GM23338 (cell line): ENCODE results near the gene FGFR3. TPM values are rescaled to one million over a fixed set of nuclear protein-coding genes. Genes with fewer than 3 reads are reported as not detected.

ENCODE experiments used
- ATAC-seq: fragments of 200-7000 bp; cut with Tn5 transposase; 3 replicates; pipeline ENCODE4 v1.9.1; 2020
- DNase-seq: peaks from one replicate; pipeline ENCODE4 v3.0.0-alpha.2; 2015; ENCODE audit warnings: low spot score
- H2AFZ ChIP-seq: fragments of 200-600 bp; sonication (generic); 2 replicates; pipeline ENCODE4 v1.8.0; 2016; ENCODE audit warnings: antibody characterized with exemption, mild to moderate bottlenecking, moderate library complexity
- H3F3A ChIP-seq: fragments of 200-600 bp; sonication (generic); replicated peaks from 2 replicates; pipeline ENCODE4 v1.8.0; 2017; ENCODE audit warnings: antibody characterized with exemption, mixed run types, low read depth
- H3K27ac ChIP-seq: fragments of 200-600 bp; sonication (generic); 2 replicates; pipeline ENCODE4 v1.6.1; 2016; ENCODE audit warnings: low read depth
- H3K27me3 ChIP-seq: fragments of 200-600 bp; sonication (generic); 2 replicates; pipeline ENCODE4 v1.8.0; 2016; ENCODE audit warnings: mild to moderate bottlenecking, mixed run types, moderate library complexity; ENCODE audit not compliant: insufficient read depth
- H3K36me3 ChIP-seq: fragments of 200-600 bp; sonication (generic); 2 replicates; pipeline ENCODE4 v1.8.0; 2016; ENCODE audit warnings: mild to moderate bottlenecking; ENCODE audit not compliant: insufficient read depth
- H3K4me1 ChIP-seq: fragments of 200-600 bp; sonication (generic); 2 replicates; pipeline ENCODE4 v1.8.0; 2016; ENCODE audit warnings: mild to moderate bottlenecking, moderate library complexity; ENCODE audit not compliant: insufficient read depth
- H3K4me2 ChIP-seq: fragments of 200-600 bp; sonication (generic); 2 replicates; pipeline ENCODE4 v1.7.1; 2017; ENCODE audit warnings: mixed run types
- H3K4me3 ChIP-seq: fragments of 200-600 bp; sonication (generic); 2 replicates; pipeline ENCODE4 v1.6.1; 2016; ENCODE audit warnings: mixed run types
- H3K79me2 ChIP-seq: fragments of 200-600 bp; sonication (generic); replicated peaks from 2 replicates; pipeline ENCODE4 v1.8.0; 2017; ENCODE audit warnings: mild to moderate bottlenecking; ENCODE audit not compliant: insufficient read depth
- H3K9me2 ChIP-seq: fragments of 200-600 bp; sonication (generic); 2 replicates; pipeline ENCODE4 v1.8.0; 2017; ENCODE audit not compliant: insufficient read depth
- H4K20me1 ChIP-seq: fragments of 200-600 bp; sonication (generic); replicated peaks from 2 replicates; pipeline ENCODE4 v1.8.0; 2017; ENCODE audit warnings: mild to moderate bottlenecking; ENCODE audit not compliant: insufficient read depth
- H3K27ac Mint-ChIP-seq: 2 replicates; pipeline ENCODE4 v1.8.0; 2020; ENCODE audit warnings: inconsistent platforms, mild to moderate bottlenecking, moderate library complexity, mixed read lengths
- H3K27me3 Mint-ChIP-seq: 3 replicates; pipeline ENCODE4 v1.8.0; 2022; ENCODE audit warnings: low read depth, mild to moderate bottlenecking, moderate library complexity, mixed read lengths, inconsistent platforms; ENCODE audit not compliant: insufficient read depth, poor library complexity
- H3K36me3 Mint-ChIP-seq: 3 replicates; pipeline ENCODE4 v1.8.0; 2021; ENCODE audit warnings: low read depth, mild to moderate bottlenecking, inconsistent platforms, moderate library complexity, mixed read lengths
- H3K4me1 Mint-ChIP-seq: 3 replicates; pipeline ENCODE4 v1.8.0; 2020; ENCODE audit warnings: mild to moderate bottlenecking, inconsistent platforms, mixed read lengths
- H3K4me3 Mint-ChIP-seq: 3 replicates; pipeline ENCODE4 v1.8.0; 2021; ENCODE audit warnings: moderate library complexity, mild to moderate bottlenecking, inconsistent platforms, mixed read lengths
- H3K9me3 Mint-ChIP-seq: 3 replicates; pipeline ENCODE4 v1.8.0; 2020; ENCODE audit warnings: moderate library complexity, mild to moderate bottlenecking, inconsistent platforms, mixed read lengths
- CREB1 ChIP-seq: fragments of 250-450 bp; sonication (Bioruptor Pico); IDR thresholded peaks from 2 replicates; pipeline ENCODE4 v1.5.0; 2020; ENCODE audit warnings: low read depth, mild to moderate bottlenecking, moderate library complexity
- EZH2 ChIP-seq: fragments of 200-600 bp; sonication (generic); IDR thresholded peaks from one replicate; pipeline ENCODE4 v1.8.0; 2017; ENCODE audit warnings: antibody characterized with exemption, mild to moderate bottlenecking, low read depth; ENCODE audit not compliant: unreplicated experiment
- EZH2phosphoT487 ChIP-seq: fragments of 200-600 bp; sonication (generic); IDR thresholded peaks from one replicate; pipeline ENCODE4 v1.8.1; 2018; ENCODE audit warnings: antibody characterized with exemption; ENCODE audit not compliant: unreplicated experiment
- NANOG ChIP-seq: IDR thresholded peaks from 2 replicates; pipeline ENCODE4 v1.6.1; 2016; ENCODE audit warnings: antibody characterized with exemption, borderline replicate concordance
- POLR2AphosphoS5 ChIP-seq: IDR thresholded peaks from 2 replicates; pipeline ENCODE4 v1.6.1; 2016; ENCODE audit warnings: antibody characterized with exemption, low read depth
- REST ChIP-seq: IDR thresholded peaks from one replicate; pipeline ENCODE4 v1.6.1; 2018; ENCODE audit warnings: antibody characterized with exemption; ENCODE audit not compliant: unreplicated experiment
- STAT1 ChIP-seq: IDR thresholded peaks from one replicate; pipeline ENCODE4 v1.6.1; 2016; ENCODE audit warnings: antibody characterized with exemption; ENCODE audit not compliant: unreplicated experiment
- polyA plus RNA-seq: library from polyadenylated mRNA; unstranded; fragments of >200 nt; fragmentation: Nextera tagmentation; extraction: Ambion mirVana; gene quantifications from 2 replicates; pipeline ENCODE4 v1.2.1, GENCODE V29; 2016
- total RNA-seq: library from RNA; depleted of rRNA; stranded (reverse); fragments of >200 nt; shearing (Covaris generic); gene quantifications from 2 replicates; pipeline ENCODE4 v1.2.3, GENCODE V29; 2014
- TF ChIP-seq, protein P1 (sequence below): IDR thresholded peaks from 2 replicates; pipeline ENCODE4 v1.6.1; 2016; ENCODE audit warnings: antibody characterized with exemption
- TF ChIP-seq, protein P2 (sequence below): fragments of 250-450 bp; sonication (Bioruptor Pico); IDR thresholded peaks from 2 replicates; pipeline ENCODE4 v1.5.0; 2020; ENCODE audit warnings: mild to moderate bottlenecking, moderate library complexity

The FGFR3 gene
- total and polyA plus RNA-seq, 2 experiments from 2014 or later, result 3.6 to 17.4 TPM

- H3K4me2 ChIP-seq, result no peak overlapping the region
- no peak overlapping the region for H3K4me3 Mint-ChIP-seq
- H3K27ac Mint-ChIP-seq, result no peak overlapping the region
- H3K36me3 Mint-ChIP-seq, result peaks cover 19% of the 10 kb centered on the region; the same call in 2 of the 3 replicates
- TF ChIP-seq REST (no peak), EZH2 (no peak), CREB1 (CRISPR knock-in tag) (no peak)
- TF ChIP-seq, protein P1, sequence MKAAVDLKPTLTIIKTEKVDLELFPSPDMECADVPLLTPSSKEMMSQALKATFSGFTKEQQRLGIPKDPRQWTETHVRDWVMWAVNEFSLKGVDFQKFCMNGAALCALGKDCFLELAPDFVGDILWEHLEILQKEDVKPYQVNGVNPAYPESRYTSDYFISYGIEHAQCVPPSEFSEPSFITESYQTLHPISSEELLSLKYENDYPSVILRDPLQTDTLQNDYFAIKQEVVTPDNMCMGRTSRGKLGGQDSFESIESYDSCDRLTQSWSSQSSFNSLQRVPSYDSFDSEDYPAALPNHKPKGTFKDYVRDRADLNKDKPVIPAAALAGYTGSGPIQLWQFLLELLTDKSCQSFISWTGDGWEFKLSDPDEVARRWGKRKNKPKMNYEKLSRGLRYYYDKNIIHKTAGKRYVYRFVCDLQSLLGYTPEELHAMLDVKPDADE, result no peak
- H3K4me3 ChIP-seq, result no peak overlapping the region
- no peak overlapping the region for H3K27ac ChIP-seq
- H3K9me3 Mint-ChIP-seq, result no peaks in the 10 kb centered on the region; the same call in 2 of the 3 replicates
- H3K27me3 Mint-ChIP-seq, result peaks cover 11% of the 10 kb centered on the region
- H3K79me2 ChIP-seq, result peaks cover 43% of the 10 kb centered on the region
- ATAC-seq, result no peak
- H2AFZ ChIP-seq, result no peak overlapping the region
- 0 out of 2 replicates have a peak, but pooled peaks cover 3% of the 10 kb centered on the region for H3K36me3 ChIP-seq
- H4K20me1 ChIP-seq, result peaks cover 42% of the 10 kb centered on the region
- no peaks in the 10 kb centered on the region for H3K9me2 ChIP-seq
- DNase-seq, result no peak
- no peaks in the 10 kb centered on the region for H3K4me1 ChIP-seq
- H3F3A ChIP-seq, result no peaks in the 10 kb centered on the region
- H3K4me1 Mint-ChIP-seq, result peaks cover 22% of the 10 kb centered on the region
- H3K27me3 ChIP-seq, result peaks cover 7% of the 10 kb centered on the region
Observed at GRCh38 chr4:1850276-1850675, 57.2 kb downstream of the FGFR3 start.

DNA sequence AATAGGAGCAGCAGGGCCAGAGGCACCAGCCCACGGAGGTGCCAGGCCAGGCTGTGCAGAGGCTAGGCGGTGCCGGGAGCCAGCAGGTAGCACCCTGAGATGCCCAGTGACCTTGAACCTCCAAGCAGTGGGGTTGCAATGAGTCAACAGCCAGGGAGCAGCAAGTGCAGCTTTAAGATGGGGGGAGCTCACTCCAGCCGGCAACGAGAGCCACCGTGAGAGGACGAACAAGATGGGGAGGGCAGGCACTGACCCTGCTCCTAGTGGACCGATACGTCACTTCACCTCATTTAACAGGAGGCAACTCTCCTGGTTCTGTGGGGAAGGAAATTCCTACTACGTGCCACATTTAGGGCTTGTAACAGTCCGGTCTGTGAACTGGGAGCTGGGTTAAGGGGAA is 58.1 kb downstream of the FGFR3 start:
- H3K4me1 Mint-ChIP-seq, result peaks cover 22% of the 10 kb centered on the region
- no peak overlapping the region for H2AFZ ChIP-seq
- peaks cover 16% of the 10 kb centered on the region; the same call in 2 of the 3 replicates for H3K36me3 Mint-ChIP-seq
- no peaks in the 10 kb centered on the region; the same call in 2 of the 3 replicates for H3K9me3 Mint-ChIP-seq
- peaks cover 37% of the 10 kb centered on the region for H4K20me1 ChIP-seq
- H3K27ac ChIP-seq, result no peak overlapping the region
- H3K27me3 ChIP-seq, result peaks cover 7% of the 10 kb centered on the region
- H3K27ac Mint-ChIP-seq, result no peak overlapping the region
- H3F3A ChIP-seq, result no peaks in the 10 kb centered on the region
- ATAC-seq (peak; percentile 2; the same call in 1 of the 3 replicates), DNase-seq (no peak)
- no peaks in the 10 kb centered on the region for H3K36me3 ChIP-seq
- no peak overlapping the region for H3K4me2 ChIP-seq
- H3K4me3 Mint-ChIP-seq, result no peak overlapping the region
- H3K4me1 ChIP-seq, result no peaks in the 10 kb centered on the region
- no peaks in the 10 kb centered on the region for H3K9me2 ChIP-seq
- peaks cover 40% of the 10 kb centered on the region for H3K79me2 ChIP-seq
- H3K4me3 ChIP-seq, result no peak overlapping the region
- H3K27me3 Mint-ChIP-seq, result peaks cover 13% of the 10 kb centered on the region
- no peak for TF ChIP-seq NANOG
- no peak for TF ChIP-seq EZH2
- TF ChIP-seq CREB1 (CRISPR knock-in tag), result no peak
- no peak for TF ChIP-seq STAT1
- TF ChIP-seq, protein P1, result no peak
- TF ChIP-seq, protein P2, sequence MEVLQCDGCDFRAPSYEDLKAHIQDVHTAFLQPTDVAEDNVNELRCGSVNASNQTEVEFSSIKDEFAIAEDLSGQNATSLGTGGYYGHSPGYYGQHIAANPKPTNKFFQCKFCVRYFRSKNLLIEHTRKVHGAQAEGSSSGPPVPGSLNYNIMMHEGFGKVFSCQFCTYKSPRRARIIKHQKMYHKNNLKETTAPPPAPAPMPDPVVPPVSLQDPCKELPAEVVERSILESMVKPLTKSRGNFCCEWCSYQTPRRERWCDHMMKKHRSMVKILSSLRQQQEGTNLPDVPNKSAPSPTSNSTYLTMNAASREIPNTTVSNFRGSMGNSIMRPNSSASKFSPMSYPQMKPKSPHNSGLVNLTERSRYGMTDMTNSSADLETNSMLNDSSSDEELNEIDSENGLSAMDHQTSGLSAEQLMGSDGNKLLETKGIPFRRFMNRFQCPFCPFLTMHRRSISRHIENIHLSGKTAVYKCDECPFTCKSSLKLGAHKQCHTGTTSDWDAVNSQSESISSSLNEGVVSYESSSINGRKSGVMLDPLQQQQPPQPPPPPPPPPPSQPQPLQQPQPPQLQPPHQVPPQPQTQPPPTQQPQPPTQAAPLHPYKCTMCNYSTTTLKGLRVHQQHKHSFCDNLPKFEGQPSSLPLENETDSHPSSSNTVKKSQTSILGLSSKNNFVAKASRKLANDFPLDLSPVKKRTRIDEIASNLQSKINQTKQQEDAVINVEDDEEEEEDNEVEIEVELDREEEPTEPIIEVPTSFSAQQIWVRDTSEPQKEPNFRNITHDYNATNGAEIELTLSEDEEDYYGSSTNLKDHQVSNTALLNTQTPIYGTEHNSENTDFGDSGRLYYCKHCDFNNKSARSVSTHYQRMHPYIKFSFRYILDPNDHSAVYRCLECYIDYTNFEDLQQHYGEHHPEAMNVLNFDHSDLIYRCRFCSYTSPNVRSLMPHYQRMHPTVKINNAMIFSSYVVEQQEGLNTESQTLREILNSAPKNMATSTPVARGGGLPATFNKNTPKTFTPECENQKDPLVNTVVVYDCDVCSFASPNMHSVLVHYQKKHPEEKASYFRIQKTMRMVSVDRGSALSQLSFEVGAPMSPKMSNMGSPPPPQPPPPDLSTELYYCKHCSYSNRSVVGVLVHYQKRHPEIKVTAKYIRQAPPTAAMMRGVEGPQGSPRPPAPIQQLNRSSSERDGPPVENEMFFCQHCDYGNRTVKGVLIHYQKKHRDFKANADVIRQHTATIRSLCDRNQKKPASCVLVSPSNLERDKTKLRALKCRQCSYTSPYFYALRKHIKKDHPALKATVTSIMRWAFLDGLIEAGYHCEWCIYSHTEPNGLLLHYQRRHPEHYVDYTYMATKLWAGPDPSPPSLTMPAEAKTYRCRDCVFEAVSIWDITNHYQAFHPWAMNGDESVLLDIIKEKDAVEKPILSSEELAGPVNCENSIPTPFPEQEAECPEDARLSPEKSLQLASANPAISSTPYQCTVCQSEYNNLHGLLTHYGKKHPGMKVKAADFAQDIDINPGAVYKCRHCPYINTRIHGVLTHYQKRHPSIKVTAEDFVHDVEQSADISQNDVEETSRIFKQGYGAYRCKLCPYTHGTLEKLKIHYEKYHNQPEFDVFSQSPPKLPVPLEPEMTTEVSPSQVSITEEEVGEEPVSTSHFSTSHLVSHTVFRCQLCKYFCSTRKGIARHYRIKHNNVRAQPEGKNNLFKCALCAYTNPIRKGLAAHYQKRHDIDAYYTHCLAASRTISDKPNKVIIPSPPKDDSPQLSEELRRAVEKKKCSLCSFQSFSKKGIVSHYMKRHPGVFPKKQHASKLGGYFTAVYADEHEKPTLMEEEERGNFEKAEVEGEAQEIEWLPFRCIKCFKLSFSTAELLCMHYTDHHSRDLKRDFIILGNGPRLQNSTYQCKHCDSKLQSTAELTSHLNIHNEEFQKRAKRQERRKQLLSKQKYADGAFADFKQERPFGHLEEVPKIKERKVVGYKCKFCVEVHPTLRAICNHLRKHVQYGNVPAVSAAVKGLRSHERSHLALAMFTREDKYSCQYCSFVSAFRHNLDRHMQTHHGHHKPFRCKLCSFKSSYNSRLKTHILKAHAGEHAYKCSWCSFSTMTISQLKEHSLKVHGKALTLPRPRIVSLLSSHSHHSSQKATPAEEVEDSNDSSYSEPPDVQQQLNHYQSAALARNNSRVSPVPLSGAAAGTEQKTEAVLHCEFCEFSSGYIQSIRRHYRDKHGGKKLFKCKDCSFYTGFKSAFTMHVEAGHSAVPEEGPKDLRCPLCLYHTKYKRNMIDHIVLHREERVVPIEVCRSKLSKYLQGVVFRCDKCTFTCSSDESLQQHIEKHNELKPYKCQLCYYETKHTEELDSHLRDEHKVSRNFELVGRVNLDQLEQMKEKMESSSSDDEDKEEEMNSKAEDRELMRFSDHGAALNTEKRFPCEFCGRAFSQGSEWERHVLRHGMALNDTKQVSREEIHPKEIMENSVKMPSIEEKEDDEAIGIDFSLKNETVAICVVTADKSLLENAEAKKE (CRISPR knock-in tag), result no peak
- TF ChIP-seq POLR2AphosphoS5, result no peak
- no peak for TF ChIP-seq EZH2phosphoT487
